WI38 (cell line): ENCODE data around the gene ZFR2.
"Not testable (repeated sequence)": the region's sequence is repeated elsewhere in the genome, so short reads cannot be mapped to it uniquely, and the experiment has no call there.

Source experiments
- H3K4me3 ChIP-seq: 2 replicates; pipeline ENCODE4 v1.5.1; 2011; ENCODE audit warnings: low read depth, mild to moderate bottlenecking, control low read depth, low read length
- TF ChIP-seq, protein P1 (sequence below): IDR thresholded peaks from 2 replicates; pipeline ENCODE4 v1.5.1; 2012; ENCODE audit warnings: low read depth, mild to moderate bottlenecking, control low read depth, low read length

Gene ZFR2

DNA sequence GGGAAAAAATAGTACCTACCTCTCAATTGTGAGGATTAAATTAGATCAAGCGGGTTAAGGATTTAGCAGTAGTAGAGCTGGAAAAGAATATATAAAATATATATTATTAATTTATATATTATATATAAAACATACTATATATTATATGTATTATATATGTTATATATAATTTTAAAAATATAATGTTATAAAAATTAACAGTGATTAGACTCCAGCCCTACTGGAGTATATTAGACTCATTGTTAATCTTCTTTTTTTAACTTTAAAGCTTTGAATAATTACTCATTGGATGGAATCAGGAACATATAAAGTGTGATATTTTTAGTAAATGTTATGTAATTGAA is 106.7 kb downstream of the ZFR2 start:
- peak overlapping the region; percentile 91 for H3K4me3 ChIP-seq
- TF ChIP-seq, protein P1, sequence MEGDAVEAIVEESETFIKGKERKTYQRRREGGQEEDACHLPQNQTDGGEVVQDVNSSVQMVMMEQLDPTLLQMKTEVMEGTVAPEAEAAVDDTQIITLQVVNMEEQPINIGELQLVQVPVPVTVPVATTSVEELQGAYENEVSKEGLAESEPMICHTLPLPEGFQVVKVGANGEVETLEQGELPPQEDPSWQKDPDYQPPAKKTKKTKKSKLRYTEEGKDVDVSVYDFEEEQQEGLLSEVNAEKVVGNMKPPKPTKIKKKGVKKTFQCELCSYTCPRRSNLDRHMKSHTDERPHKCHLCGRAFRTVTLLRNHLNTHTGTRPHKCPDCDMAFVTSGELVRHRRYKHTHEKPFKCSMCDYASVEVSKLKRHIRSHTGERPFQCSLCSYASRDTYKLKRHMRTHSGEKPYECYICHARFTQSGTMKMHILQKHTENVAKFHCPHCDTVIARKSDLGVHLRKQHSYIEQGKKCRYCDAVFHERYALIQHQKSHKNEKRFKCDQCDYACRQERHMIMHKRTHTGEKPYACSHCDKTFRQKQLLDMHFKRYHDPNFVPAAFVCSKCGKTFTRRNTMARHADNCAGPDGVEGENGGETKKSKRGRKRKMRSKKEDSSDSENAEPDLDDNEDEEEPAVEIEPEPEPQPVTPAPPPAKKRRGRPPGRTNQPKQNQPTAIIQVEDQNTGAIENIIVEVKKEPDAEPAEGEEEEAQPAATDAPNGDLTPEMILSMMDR = no peak

GRCh38 chr19:3761382-3762129 is 107.3 kb downstream of the ZFR2 start, which contains the start of gene APBA3:
APBA3 (minus strand) TSS chr19:3761692; CDS start chr19:3760264, 1,428 bp downstream.
- peak within 1 kb of the TSS; percentile 98 for H3K4me3 ChIP-seq
- TF ChIP-seq, protein P1 = peak; percentile 51

GRCh38 chr19:3760871-3761361 is 107.9 kb downstream of the ZFR2 start:
- TF ChIP-seq, protein P1 = no peak
- peak overlapping the region; percentile 98 for H3K4me3 ChIP-seq

DNA sequence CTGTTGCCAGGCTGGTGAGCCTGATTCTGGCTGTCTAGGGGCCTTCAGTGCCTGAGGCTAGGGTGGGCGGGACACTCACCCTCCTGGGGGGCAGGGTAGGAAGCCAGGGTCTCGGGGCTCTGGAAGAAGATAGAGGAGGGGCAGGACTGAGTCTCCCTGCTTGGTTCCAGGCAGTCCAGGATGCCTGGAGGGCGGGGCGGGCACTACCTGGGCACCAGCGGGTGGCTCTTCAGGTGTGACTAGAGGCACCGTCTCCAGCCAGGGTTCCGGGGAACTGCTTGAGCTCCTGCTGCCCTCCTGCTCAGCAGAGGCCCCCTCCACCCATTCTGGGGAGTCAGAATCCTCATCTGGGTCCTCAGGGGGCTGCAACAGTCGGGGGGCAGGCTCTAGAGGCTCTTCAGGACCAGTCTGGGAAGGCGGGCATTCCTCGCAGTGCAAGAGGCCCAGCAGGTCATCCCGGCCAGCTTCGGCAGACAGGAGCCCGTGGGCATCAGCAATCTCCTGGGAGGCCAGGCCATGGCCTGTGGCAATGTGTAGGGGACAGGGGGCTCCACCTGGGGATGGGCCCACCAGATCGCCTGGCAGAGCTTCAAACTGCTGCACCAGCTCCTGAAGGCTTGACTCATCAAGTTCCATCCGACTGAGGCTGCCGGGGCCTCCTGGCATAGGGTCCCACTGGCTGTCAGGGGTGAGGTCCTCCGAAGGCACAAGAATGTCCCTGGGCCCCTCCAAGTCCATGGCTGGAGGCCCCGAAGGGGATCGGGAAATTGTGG is 109.2 kb downstream of the ZFR2 start:
- no peak overlapping the region for H3K4me3 ChIP-seq
- TF ChIP-seq, protein P1 = no peak

- H3K4me3 ChIP-seq = not testable (repeated sequence)
Measured at GRCh38 chr19:3758297-3758696, 110.5 kb downstream of the ZFR2 start.

DNA sequence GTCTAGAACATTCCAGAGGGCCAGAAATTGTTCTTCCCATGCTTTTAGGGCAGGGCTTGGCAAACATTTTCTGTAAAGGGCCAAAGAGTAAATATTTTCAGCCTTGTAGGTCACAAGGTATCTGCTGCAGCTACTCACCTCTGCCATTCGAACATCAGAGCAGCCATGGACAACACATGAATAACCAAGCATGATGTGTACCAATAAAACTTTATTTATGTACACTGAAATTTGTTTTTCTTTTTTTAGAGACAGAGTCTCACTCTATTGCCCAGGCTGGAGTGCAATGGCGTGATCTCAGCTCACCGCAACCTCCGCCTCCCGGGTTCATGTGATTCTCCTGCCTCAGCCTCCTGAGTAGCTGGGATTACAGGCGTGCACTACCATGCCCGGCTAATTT is 111.1 kb downstream of the ZFR2 start:
- H3K4me3 ChIP-seq = not testable (repeated sequence)
